ENCODE results near the gene PCK2. TPM values are rescaled to one million over a fixed set of nuclear protein-coding genes. Genes with fewer than 3 reads are reported as not detected.

The PCK2 gene
- polyA plus RNA-seq, 2 of the 4 experiments (the other 2 are of a cell fraction) = 16.9 to 60.2 TPM

- no peak for TF ChIP-seq ATOH8 (CRISPR knock-in tag; IDR thresholded peaks at IDR 0.05; ENCODE audit: low read depth)
- no peak for TF ChIP-seq RCOR1 (IDR thresholded peaks at IDR 0.05; ENCODE audit: low read depth, low read length)
- no peak for TF ChIP-seq KDM5A (IDR thresholded peaks at IDR 0.05)
- TF ChIP-seq CHD4 (IDR thresholded peaks at IDR 0.05; ENCODE audit: borderline replicate concordance) = no peak
- TF ChIP-seq EP300 (IDR thresholded peaks at IDR 0.05) = no peak
- no peak for TF ChIP-seq HDAC2 (IDR thresholded peaks at IDR 0.05)
- no peak for TF ChIP-seq ESRRA (IDR thresholded peaks at IDR 0.05; ENCODE audit: borderline replicate concordance, low read length)
Measured at GRCh38 chr14:24122898-24123297, 28.8 kb downstream of the PCK2 start (continued).

GRCh38 chr14:24123424-24124417 lies 29.6 kb downstream of the PCK2 start:
- Histone ChIP-seq H3K4me1 (no peaks in the 10 kb centered on the region), H3K9me3 (no peaks in the 10 kb centered on the region), H3K27ac (no peak overlapping the region), H3K4me3 (no peak overlapping the region), H3K4me2 (no peak overlapping the region)
- ChIA-PET POLR2A (interaction anchor here (2.0 kb wide), 1 partner anchor 9 kb away, joined by 8 read pairs; the partner anchor contains the start of genes DCAF11 and NRL), CTCF (interaction anchor here (1.1 to 4.5 kb wide), 6 partner anchors 7 to 37 kb away, joined by 3 to 22 read pairs (median 6); partner anchors contain the start of genes DCAF11, IRF9 and NRL)
- WGBS (ENCODE audit: missing lambda C conversion rate) = 85% methylated on average over 9 of the region's 9 CpGs
- ATAC-seq (peak in 1 of 2 experiments; percentile 31; a peak in 2 of 6 replicates), DNase-seq (ENCODE audit: low read depth in 1 of 2, low spot score in 1 of 2) (no peak), FAIRE-seq (no peak)
- no peak for TF ChIP-seq POLR2AphosphoS2 (conservative IDR thresholded peaks at IDR 0.05; ENCODE audit: low read length)

GRCh38 chr14:24126939-24127338 lies 32.8 kb downstream of the PCK2 start:
- Histone ChIP-seq H3K9me3 (no peaks in the 10 kb centered on the region), H3K4me1 (no peaks in the 10 kb centered on the region), H3K4me2 (no peak overlapping the region), H3K4me3 (no peak overlapping the region), H3K27ac (no peak overlapping the region)
- DNase-seq (ENCODE audit: low read depth in 1 of 2, low spot score in 1 of 2) (no peak), FAIRE-seq (no peak), ATAC-seq (no peak)
- ChIA-PET CTCF (interaction anchor here (1.0 to 4.5 kb wide), 6 partner anchors 11 to 181 kb away, joined by 3 to 22 read pairs (median 6); partner anchors contain the start of genes CIDEB, DCAF11, EMC9 and IRF9), POLR2A (interaction anchor here (0.7 to 2.2 kb wide), 4 partner anchors 9 to 45 kb away, joined by 3 to 7 read pairs (median 4); partner anchors contain the start of gene PSME1)
- no peak for TF ChIP-seq RAD21 (conservative IDR thresholded peaks at IDR 0.05 in 1 of 2, IDR thresholded peaks at IDR 0.05 in 1 of 2)
- no peak for TF ChIP-seq NR3C1 (IDR thresholded peaks at IDR 0.05)
- no peak for TF ChIP-seq BHLHE40 (IDR thresholded peaks at IDR 0.05; ENCODE audit: low read depth, low read length)
- no peak for TF ChIP-seq MYC (IDR thresholded peaks at IDR 0.05; ENCODE audit: borderline replicate concordance, low read length)
- TF ChIP-seq FOSB (CRISPR knock-in tag; IDR thresholded peaks at IDR 0.05) = no peak
- TF ChIP-seq REST (IDR thresholded peaks at IDR 0.05) = no peak
- no peak for TF ChIP-seq RNF2 (IDR thresholded peaks at IDR 0.05; ENCODE audit: borderline replicate concordance, low read depth)
- TF ChIP-seq MAX (IDR thresholded peaks at IDR 0.05) = no peak
- no peak for TF ChIP-seq CBX2 (IDR thresholded peaks at IDR 0.05; ENCODE audit: borderline replicate concordance, low read depth)
- TF ChIP-seq HES2 (IDR thresholded peaks at IDR 0.05) = no peak
- no peak for TF ChIP-seq JUN (IDR thresholded peaks at IDR 0.05)
- TF ChIP-seq MAFK (IDR thresholded peaks at IDR 0.05; ENCODE audit: partially characterized antibody) = no peak
- no peak for TF ChIP-seq ELK1 (IDR thresholded peaks at IDR 0.05; ENCODE audit: low read depth, low read length)
- TF ChIP-seq KDM1A (IDR thresholded peaks at IDR 0.05; ENCODE audit: low read depth) = no peak
- no peak for TF ChIP-seq HOXB5 (CRISPR knock-in tag; IDR thresholded peaks at IDR 0.05)
- no peak for TF ChIP-seq CHD4 (IDR thresholded peaks at IDR 0.05; ENCODE audit: borderline replicate concordance)
- TF ChIP-seq GATA3 (IDR thresholded peaks at IDR 0.05; ENCODE audit: borderline replicate concordance) = no peak
- no peak for TF ChIP-seq TFCP2L1 (CRISPR knock-in tag; IDR thresholded peaks at IDR 0.05)
- TF ChIP-seq CHD2 (IDR thresholded peaks at IDR 0.05; ENCODE audit: low read length, partially characterized antibody) = no peak

Data from A549 (cell line).